Measurements from ENCODE around the gene KCTD4.

Gene KCTD4

DNA sequence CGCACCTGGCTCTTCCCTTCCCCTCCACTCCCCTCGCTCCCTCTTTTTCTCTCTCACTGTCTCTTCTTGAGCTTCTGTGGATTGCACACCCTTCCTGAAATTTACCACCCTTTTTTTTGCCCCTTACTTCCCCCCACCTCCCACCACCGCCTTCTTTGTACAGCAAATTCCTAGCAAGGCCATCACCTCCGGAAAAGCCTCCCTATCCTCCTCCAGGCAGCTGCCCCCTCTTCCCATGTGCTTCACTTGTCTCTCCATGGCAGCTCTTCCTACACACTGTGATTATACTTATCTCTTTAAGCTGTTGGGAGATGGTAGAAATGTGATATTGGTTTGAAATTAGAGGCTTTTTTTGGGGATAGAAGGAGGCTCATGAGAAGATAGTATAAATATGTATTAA, 28.3 kb upstream of the KCTD4 start:
- Histone ChIP-seq H3K36me3 (ENCODE audit: control insufficient read depth, insufficient read depth, low read length) (no peaks in the 10 kb centered on the region), H3K27ac (ENCODE audit: low read depth, low read length, severe bottlenecking) (no peak overlapping the region), H3K9me3 (ENCODE audit: control insufficient read depth, low read length) (no peaks in the 10 kb centered on the region), H3K4me3 (ENCODE audit: extremely low read depth, insufficient read depth, low read length, poor library complexity, severe bottlenecking) (no peak overlapping the region), H3K4me1 (ENCODE audit: control insufficient read depth, insufficient read depth, low read length, poor library complexity, severe bottlenecking) (no peaks in the 10 kb centered on the region)
- WGBS, 2 experiments (ENCODE audit: insufficient coverage in 2 of 2) = 97 to 100% methylated on average over 4 of the region's 4 CpGs

DNA sequence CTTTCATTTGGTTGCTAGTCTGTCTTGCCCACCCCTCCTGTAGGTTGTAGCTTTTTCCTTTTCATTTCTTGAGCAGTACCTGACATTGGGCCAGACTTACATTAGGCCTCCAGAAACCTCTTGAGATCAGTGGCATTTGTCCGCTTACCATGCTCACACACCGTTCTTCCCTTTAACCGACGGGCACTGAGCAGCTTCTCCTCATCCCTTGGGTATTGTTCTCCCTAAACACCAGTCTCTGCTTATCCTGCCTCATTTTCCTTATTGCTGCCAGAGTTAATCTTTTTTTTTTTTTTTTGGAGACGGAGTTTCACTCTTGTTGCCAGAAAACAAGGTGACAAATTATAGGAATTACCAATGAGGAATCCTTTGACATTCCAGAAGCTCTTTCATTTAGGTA, 27.2 kb upstream of the KCTD4 start:
- 93 to 98% methylated on average over 4 of the region's 5 CpGs for WGBS, 2 experiments (ENCODE audit: insufficient coverage in 2 of 2)
- no peaks in the 10 kb centered on the region for H3K9me3 ChIP-seq (ENCODE audit: control insufficient read depth, low read length)
- no peak overlapping the region for H3K4me3 ChIP-seq (ENCODE audit: extremely low read depth, insufficient read depth, low read length, poor library complexity, severe bottlenecking)
- H3K27ac ChIP-seq (ENCODE audit: low read depth, low read length, severe bottlenecking) = no peak overlapping the region
- H3K36me3 ChIP-seq (ENCODE audit: control insufficient read depth, insufficient read depth, low read length) = no peaks in the 10 kb centered on the region
- no peaks in the 10 kb centered on the region for H3K4me1 ChIP-seq (ENCODE audit: control insufficient read depth, insufficient read depth, low read length, poor library complexity, severe bottlenecking)

- Histone ChIP-seq H3K4me3 (ENCODE audit: extremely low read depth, insufficient read depth, low read length, poor library complexity, severe bottlenecking) (no peak overlapping the region), H3K36me3 (ENCODE audit: control insufficient read depth, insufficient read depth, low read length) (no peaks in the 10 kb centered on the region), H3K9me3 (ENCODE audit: control insufficient read depth, low read length) (no peaks in the 10 kb centered on the region), H3K27ac (ENCODE audit: low read depth, low read length, severe bottlenecking) (no peak overlapping the region), H3K4me1 (ENCODE audit: control insufficient read depth, insufficient read depth, low read length, poor library complexity, severe bottlenecking) (no peaks in the 10 kb centered on the region)
- WGBS, 2 experiments (ENCODE audit: insufficient coverage in 2 of 2) = 100% methylated on average over 1 of the region's 3 CpGs
Measured at GRCh38 chr13:45226024-45226423, 25.2 kb upstream of the KCTD4 start.

DNA sequence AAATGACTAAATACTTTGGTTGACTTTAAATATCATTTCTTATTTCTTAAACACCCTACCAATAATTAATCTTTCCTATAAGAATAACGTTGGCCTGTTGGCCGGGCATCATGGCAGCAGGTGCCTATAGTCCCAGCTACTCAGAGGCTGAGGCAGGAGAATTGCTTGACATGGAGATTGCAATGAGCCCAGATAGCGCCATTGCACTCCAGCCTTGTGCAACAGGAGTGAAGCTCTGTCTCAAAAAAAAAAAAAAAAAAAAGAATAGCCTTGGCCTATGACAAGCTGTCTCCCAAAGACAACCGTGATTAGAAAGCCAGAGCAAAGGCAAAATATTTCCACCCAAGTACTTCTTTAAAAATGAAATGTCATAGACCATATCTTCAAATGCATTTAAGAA, 24.5 kb upstream of the KCTD4 start:
- WGBS, 2 experiments (ENCODE audit: insufficient coverage in 2 of 2) = 83 to 92% methylated on average over 2 of the region's 4 CpGs
- H3K4me1 ChIP-seq (ENCODE audit: control insufficient read depth, insufficient read depth, low read length, poor library complexity, severe bottlenecking) = no peaks in the 10 kb centered on the region
- H3K27ac ChIP-seq (ENCODE audit: low read depth, low read length, severe bottlenecking) = no peak overlapping the region
- H3K4me3 ChIP-seq (ENCODE audit: extremely low read depth, insufficient read depth, low read length, poor library complexity, severe bottlenecking) = no peak overlapping the region
- no peaks in the 10 kb centered on the region for H3K9me3 ChIP-seq (ENCODE audit: control insufficient read depth, low read length)
- H3K36me3 ChIP-seq (ENCODE audit: control insufficient read depth, insufficient read depth, low read length) = no peaks in the 10 kb centered on the region

DNA sequence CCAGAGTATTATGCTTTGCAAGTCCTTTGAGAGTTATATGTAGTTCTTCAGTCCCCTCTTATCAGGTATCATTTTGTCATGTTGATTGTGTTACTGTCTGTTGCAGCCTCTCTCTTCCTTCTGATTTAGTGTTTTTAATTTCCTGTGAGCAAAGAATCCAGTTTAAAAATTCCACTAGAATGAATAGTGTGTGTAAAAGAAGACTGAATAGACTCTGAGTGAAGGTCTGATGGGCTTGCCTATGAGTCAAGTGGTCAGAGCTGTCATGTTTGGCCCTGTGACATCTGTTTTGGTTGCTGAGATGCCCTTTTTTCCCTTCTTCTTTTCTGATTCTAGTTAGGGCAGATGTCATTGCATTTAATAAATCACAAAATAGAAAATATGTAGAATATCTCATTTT, 23.3 kb upstream of the KCTD4 start:
- no peak overlapping the region for H3K4me3 ChIP-seq (ENCODE audit: extremely low read depth, insufficient read depth, low read length, poor library complexity, severe bottlenecking)
- H3K4me1 ChIP-seq (ENCODE audit: control insufficient read depth, insufficient read depth, low read length, poor library complexity, severe bottlenecking) = no peaks in the 10 kb centered on the region
- H3K36me3 ChIP-seq (ENCODE audit: control insufficient read depth, insufficient read depth, low read length) = no peaks in the 10 kb centered on the region
- H3K9me3 ChIP-seq (ENCODE audit: control insufficient read depth, low read length) = no peaks in the 10 kb centered on the region
- H3K27ac ChIP-seq (ENCODE audit: low read depth, low read length, severe bottlenecking) = no peak overlapping the region

DNA sequence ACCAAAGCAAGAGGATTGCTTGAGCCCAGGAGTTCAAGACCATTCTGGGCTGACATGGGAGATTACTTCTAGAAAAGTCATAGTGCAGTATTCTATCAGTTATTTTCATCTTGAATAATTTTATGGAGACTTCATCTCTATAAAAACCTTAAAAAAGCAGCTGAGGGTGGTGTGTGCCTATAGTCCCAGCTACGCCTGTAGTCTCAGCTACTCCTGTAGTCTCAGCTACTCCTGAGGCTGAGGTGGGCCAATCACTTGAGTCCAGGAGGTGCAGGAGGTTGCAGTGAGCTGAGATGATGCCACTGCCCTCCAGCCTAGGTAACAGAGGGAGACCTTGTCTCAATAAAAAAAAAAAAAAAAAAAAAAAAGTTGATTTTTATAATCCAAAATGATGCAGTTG, 22.1 kb upstream of the KCTD4 start:
- H3K9me3 ChIP-seq (ENCODE audit: control insufficient read depth, low read length) = no peaks in the 10 kb centered on the region
- H3K36me3 ChIP-seq (ENCODE audit: control insufficient read depth, insufficient read depth, low read length) = no peaks in the 10 kb centered on the region
- 80% methylated on average over 1 of the region's 1 CpG; no CpG with 5 or more reads in 1 of the 2 experiments for WGBS, 2 experiments (ENCODE audit: insufficient coverage in 2 of 2)
- no peaks in the 10 kb centered on the region for H3K4me1 ChIP-seq (ENCODE audit: control insufficient read depth, insufficient read depth, low read length, poor library complexity, severe bottlenecking)
- no peak overlapping the region for H3K27ac ChIP-seq (ENCODE audit: low read depth, low read length, severe bottlenecking)
- no peak overlapping the region for H3K4me3 ChIP-seq (ENCODE audit: extremely low read depth, insufficient read depth, low read length, poor library complexity, severe bottlenecking)

DNA sequence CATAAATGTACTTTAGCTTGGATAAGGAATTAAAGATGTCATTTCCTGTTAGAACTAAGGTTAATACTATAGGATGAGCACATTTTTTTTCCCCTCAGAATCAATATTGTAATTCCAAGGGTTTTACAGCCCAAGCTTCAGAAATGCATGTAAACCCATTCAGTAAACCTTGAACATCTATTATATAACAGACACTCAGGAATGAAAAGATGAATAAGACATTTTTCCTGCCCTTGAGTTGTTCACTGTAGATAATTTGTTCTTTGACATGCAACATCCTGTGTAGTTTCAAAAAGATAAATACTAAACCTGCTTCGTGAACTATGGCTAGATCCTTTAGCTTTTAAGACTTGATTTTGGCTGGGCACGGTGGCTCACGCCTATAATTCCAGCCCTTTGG, 21.7 kb upstream of the KCTD4 start:
- 96% methylated on average over 3 of the region's 3 CpGs; no CpG with 5 or more reads in 1 of the 2 experiments for WGBS, 2 experiments (ENCODE audit: insufficient coverage in 2 of 2)

DNA sequence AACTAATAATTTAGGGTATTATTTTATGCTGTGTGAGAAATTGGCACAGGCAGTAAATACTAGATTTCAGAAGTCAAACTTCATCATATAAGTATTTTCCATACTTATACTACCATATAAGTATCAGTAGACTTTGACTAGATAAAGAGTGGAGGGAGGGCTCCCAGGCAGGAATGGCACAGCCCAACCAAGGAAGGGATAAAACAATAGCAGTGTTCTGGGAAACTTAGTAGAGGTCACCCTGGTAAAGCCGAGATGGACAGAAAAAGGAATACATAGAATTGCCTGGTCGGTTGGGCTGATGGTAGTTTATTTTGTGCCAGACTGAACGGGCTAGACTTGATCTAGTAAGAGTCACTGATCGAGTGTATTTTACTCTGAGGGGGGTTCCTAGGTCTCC, 19.6 kb upstream of the KCTD4 start:
- Histone ChIP-seq H3K27ac (ENCODE audit: low read depth, low read length, severe bottlenecking) (no peak overlapping the region), H3K4me3 (ENCODE audit: extremely low read depth, insufficient read depth, low read length, poor library complexity, severe bottlenecking) (no peak overlapping the region), H3K36me3 (ENCODE audit: control insufficient read depth, insufficient read depth, low read length) (peaks cover 3% of the 10 kb centered on the region), H3K4me1 (ENCODE audit: control insufficient read depth, insufficient read depth, low read length, poor library complexity, severe bottlenecking) (no peaks in the 10 kb centered on the region), H3K9me3 (ENCODE audit: control insufficient read depth, low read length) (no peaks in the 10 kb centered on the region)
- 75 to 100% methylated on average over 2 to 4 of the region's 4 CpGs for WGBS, 2 experiments (ENCODE audit: insufficient coverage in 2 of 2)

More for the DNA sequence above, 21.7 kb upstream of the KCTD4 start:
- Histone ChIP-seq H3K27ac (ENCODE audit: low read depth, low read length, severe bottlenecking) (no peak overlapping the region), H3K4me1 (ENCODE audit: control insufficient read depth, insufficient read depth, low read length, poor library complexity, severe bottlenecking) (no peaks in the 10 kb centered on the region), H3K36me3 (ENCODE audit: control insufficient read depth, insufficient read depth, low read length) (no peaks in the 10 kb centered on the region), H3K9me3 (ENCODE audit: control insufficient read depth, low read length) (no peaks in the 10 kb centered on the region), H3K4me3 (ENCODE audit: extremely low read depth, insufficient read depth, low read length, poor library complexity, severe bottlenecking) (no peak overlapping the region)

- WGBS, 2 experiments (ENCODE audit: insufficient coverage in 2 of 2) = 87 to 97% methylated on average over 3 to 4 of the region's 4 CpGs
- peaks cover 3% of the 10 kb centered on the region for H3K36me3 ChIP-seq (ENCODE audit: control insufficient read depth, insufficient read depth, low read length)
- H3K4me1 ChIP-seq (ENCODE audit: control insufficient read depth, insufficient read depth, low read length, poor library complexity, severe bottlenecking) = no peaks in the 10 kb centered on the region
- no peak overlapping the region for H3K4me3 ChIP-seq (ENCODE audit: extremely low read depth, insufficient read depth, low read length, poor library complexity, severe bottlenecking)
- no peaks in the 10 kb centered on the region for H3K9me3 ChIP-seq (ENCODE audit: control insufficient read depth, low read length)
- no peak overlapping the region for H3K27ac ChIP-seq (ENCODE audit: low read depth, low read length, severe bottlenecking)
Measured at GRCh38 chr13:45219938-45220375, 19.1 kb upstream of the KCTD4 start.

GRCh38 chr13:45219123-45219891, 18.5 kb upstream of the KCTD4 start:
- Histone ChIP-seq H3K4me3 (ENCODE audit: extremely low read depth, insufficient read depth, low read length, poor library complexity, severe bottlenecking) (no peak overlapping the region), H3K27ac (ENCODE audit: low read depth, low read length, severe bottlenecking) (no peak overlapping the region), H3K36me3 (ENCODE audit: control insufficient read depth, insufficient read depth, low read length) (peaks cover 3% of the 10 kb centered on the region), H3K4me1 (ENCODE audit: control insufficient read depth, insufficient read depth, low read length, poor library complexity, severe bottlenecking) (no peaks in the 10 kb centered on the region), H3K9me3 (ENCODE audit: control insufficient read depth, low read length) (no peaks in the 10 kb centered on the region)
- 39 to 71% methylated on average over 2 to 3 of the region's 5 CpGs for WGBS, 2 experiments (ENCODE audit: insufficient coverage in 2 of 2)

DNA sequence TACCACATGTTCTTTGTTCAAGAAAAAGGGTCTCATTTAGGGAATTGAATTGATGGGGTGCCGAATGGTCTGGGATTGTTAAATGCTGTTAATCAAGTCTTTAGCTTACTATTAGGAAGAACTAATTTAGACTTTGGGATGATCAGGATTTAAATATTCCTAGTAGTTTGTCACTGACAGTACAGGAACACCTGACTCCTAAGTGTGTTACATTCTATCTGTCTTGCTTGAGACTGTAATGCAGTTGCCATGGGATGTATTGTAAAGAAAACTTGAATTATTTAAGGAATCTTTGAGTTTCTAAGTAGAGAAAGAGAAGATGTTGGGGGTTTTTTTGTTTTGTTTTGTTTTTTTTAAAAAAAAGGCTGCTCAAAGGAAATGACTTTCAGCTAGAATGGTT, 17.8 kb upstream of the KCTD4 start:
- H3K27ac ChIP-seq (ENCODE audit: low read depth, low read length, severe bottlenecking) = no peak overlapping the region
- H3K9me3 ChIP-seq (ENCODE audit: control insufficient read depth, low read length) = no peaks in the 10 kb centered on the region
- peaks cover 3% of the 10 kb centered on the region for H3K36me3 ChIP-seq (ENCODE audit: control insufficient read depth, insufficient read depth, low read length)
- no peaks in the 10 kb centered on the region for H3K4me1 ChIP-seq (ENCODE audit: control insufficient read depth, insufficient read depth, low read length, poor library complexity, severe bottlenecking)
- 80 to 83% methylated on average over 1 of the region's 1 CpG for WGBS, 2 experiments (ENCODE audit: insufficient coverage in 2 of 2)
- no peak overlapping the region for H3K4me3 ChIP-seq (ENCODE audit: extremely low read depth, insufficient read depth, low read length, poor library complexity, severe bottlenecking)

Data from mesodermal cell (in vitro differentiated cells).